OCI-M2 (cell line): ENCODE data around the gene TDRD7.

Experiments
- DNase-seq: peaks from one replicate; lab custom pipeline; 2025; ENCODE audit not compliant: unreplicated experiment; lab: John Stamatoyannopoulos, UW

Gene TDRD7

GRCh38 chr9:97524424-97524823, 112.5 kb downstream of the TDRD7 start:
- no peak for DNase-seq

GRCh38 chr9:97525451-97525850, 113.6 kb downstream of the TDRD7 start:
- DNase-seq = no peak

GRCh38 chr9:97526895-97527575, 115.1 kb downstream of the TDRD7 start:
- no peak for DNase-seq

DNA sequence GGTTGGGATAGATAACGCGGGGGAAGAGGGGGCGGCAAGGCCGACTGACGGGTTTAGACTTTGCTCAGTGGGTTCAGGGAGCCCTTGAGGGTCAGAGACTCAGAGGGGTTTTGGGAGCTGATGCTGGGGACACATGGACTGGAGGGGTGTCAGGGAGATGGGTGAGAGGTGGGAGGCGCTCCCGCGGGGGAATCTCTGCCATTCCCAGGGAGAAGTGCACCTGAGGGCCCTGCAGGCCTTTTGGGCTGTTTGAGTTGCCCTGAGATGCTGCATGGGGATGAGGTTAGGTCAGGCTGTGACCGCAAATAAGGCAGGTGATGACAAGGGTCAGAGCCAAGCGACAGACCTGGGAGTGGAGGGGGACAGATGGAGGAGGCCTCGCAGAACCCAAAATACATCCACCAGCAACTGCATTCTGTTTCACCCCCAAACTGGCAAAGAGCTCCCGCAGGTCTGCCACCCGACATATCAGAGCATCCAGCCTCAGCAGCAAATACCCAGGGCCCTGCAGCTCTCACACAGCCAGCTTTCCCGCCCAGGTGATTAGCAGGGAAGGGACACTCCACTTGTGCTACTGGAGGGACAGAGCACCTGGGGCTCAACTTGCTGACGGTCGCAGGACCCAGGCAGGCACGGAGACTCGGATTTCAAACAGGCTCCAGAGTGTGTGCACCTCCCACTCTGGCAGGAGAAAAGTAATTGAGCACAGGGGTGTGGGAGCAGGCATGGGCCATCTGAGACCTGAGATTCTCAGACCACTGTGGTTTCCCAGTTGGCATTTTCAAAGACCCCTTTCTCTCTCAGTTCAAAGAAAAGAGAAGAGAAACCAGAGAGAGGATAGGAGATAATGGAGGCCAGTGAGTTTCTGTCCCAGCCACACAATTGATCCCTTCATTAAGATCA, 116.0 kb downstream of the TDRD7 start:
- no peak for DNase-seq

GRCh38 chr9:97528529-97529230, 116.8 kb downstream of the TDRD7 start:
- no peak for DNase-seq

- no peak for DNase-seq
Measured at GRCh38 chr9:97529363-97530076, 117.6 kb downstream of the TDRD7 start.

DNA sequence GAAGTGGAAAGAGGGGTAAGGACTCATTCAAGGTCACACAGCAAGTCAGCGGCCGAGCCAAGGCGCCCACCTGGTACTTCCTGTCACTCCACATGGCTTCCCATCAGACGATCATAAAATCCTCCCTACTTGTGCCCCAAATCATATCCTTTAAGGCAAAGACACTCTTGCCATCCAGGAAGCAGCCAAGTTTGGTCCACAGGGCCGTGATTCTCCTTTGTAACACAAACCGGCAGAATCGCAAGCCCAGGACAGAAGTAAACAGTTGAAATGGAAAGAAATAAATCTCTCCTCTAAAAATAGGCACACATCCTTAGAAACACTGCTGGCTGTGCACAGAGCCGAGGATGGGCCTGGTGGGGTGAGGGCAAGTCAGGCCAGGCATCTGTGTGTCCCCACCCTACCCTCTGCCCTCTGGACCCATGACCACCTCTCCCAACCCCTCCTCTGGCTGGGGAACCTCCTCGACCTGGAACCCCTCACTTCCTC, 120.0 kb downstream of the TDRD7 start:
- no peak for DNase-seq

DNA sequence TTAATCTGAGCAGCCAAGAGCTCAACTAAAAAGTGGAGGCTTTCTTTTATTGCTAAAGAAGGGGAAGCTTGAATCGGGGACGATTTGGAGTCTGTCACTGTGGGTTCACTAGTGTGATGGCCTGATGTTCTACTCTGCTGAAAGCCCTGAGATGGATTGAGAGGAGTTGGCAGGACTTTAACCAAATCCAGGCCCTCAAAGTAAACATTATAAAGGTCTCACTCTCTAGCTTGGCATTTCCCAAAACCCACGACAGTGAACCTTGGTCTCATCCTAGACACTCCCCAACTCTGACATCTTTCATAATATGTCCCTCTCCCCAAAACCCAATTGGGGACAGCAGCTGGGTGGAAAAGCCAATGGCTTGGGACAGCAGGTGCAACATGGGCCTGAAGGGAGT, 122.3 kb downstream of the TDRD7 start:
- no peak for DNase-seq

- no peak for DNase-seq
Measured at GRCh38 chr9:97534961-97535594, 123.2 kb downstream of the TDRD7 start.

- DNase-seq = no peak
Measured at GRCh38 chr9:97535771-97536170, 123.9 kb downstream of the TDRD7 start.

DNA sequence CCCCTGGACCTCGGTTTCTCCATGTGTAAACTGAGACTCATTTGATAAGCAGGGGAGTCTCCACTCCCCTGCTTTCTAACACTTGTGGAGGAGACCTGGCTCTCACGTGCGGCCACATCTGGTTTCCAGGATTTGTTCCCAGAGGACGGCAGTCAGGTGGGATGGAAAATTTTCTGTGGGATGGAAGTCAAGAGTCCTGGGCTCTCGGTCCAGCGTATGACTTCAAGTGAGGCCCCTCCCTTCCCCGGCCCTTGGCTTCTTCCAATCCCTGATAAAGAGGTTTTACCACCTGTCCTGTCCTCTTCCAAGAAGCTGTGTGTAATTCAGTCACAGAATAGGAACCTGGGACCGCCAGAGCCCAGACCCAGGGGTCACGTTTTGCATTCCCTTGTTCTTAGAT, 124.6 kb downstream of the TDRD7 start:
- DNase-seq = no peak

GRCh38 chr9:97543561-97543960, 131.7 kb downstream of the TDRD7 start:
- no peak for DNase-seq

DNA sequence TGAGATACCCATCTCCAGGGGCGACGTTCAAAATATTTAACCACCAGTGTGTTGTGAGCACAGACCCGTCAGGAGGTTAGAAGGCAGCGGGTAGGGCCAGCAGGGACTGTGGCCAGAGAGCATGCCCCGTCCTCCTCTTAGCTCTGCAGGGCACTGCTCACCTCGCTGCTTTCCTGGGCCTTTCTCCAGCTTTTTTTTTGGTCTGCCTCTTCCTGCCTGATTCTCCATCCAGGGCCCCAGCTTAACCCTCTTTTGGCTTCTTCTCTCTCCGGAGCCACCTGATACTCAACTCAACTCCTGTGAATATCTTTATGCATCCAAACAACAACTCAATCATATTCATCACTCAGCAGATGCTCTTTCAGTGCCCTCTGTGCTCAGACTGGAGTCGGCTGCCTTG, 133.6 kb downstream of the TDRD7 start:
- DNase-seq = no peak
